ENCODE data around the gene DDX51.

The DDX51 gene

DNA sequence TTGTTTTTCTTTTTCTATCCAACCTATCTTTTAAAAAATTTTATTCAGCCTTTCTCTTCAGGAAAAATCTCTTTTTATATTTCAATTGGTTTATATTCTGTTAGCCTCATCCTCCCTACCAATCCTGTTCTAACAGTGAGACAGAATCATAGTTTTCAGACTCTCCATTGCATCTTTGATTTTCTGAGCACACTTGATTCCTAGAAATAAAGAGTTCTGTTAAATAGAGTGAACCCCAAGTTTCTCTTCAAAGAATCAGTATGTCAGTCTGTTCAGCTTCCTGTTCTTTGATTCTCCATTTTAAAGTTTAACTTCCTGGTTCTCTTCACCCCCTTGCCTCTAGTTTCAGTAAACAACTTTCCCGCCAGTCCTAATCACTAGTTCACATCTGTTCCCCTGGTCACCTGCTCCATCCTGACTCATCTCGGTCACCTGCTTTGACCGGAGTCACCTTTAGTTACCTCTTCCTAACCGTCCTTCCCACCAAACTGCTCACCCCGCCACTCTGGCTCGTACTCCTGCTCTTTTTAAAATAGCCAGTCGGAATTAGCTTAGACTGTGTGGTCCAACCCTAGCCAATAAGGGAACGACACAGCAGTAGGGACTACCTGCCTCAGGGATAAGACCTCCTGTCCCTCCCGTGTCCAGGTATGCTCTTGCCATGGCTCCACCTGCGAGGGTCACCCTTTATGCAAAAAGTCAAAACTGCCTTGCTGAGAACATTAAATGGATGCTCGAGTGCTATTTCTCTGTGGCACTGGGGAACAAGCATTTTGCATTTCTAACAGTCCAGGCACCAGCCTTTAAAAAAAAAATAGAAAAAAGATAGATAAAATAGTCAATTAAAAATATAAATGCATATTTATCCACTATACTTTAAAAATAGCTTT lies 48.4 kb downstream of the DDX51 start:
- TF ChIP-seq CTCF (IDR thresholded peaks at IDR 0.05; ENCODE audit: low read depth, low read length): no peak
- Histone ChIP-seq H3K9me3 (ENCODE audit: severe bottlenecking) (no peaks in the 10 kb centered on the region), H3K27ac (no peak overlapping the region), H3K4me3 (ENCODE audit: low read depth, low read length) (no peak overlapping the region), H3K36me3 (peaks cover 13% of the 10 kb centered on the region), H3K27me3 (ENCODE audit: insufficient read depth, low read depth, severe bottlenecking) (no peaks in the 10 kb centered on the region)
- no peak for DNase-seq

GRCh38 chr12:132094269-132094891 lies 49.7 kb downstream of the DDX51 start:
- H3K27ac ChIP-seq: no peak overlapping the region
- H3K9me3 ChIP-seq (ENCODE audit: severe bottlenecking): no peaks in the 10 kb centered on the region
- H3K4me3 ChIP-seq (ENCODE audit: low read depth, low read length): no peak overlapping the region
- DNase-seq: no peak
- TF ChIP-seq CTCF (IDR thresholded peaks at IDR 0.05; ENCODE audit: low read depth, low read length): no peak
- H3K36me3 ChIP-seq: peaks cover 11% of the 10 kb centered on the region
- no peaks in the 10 kb centered on the region for H3K27me3 ChIP-seq (ENCODE audit: insufficient read depth, low read depth, severe bottlenecking)

DNA sequence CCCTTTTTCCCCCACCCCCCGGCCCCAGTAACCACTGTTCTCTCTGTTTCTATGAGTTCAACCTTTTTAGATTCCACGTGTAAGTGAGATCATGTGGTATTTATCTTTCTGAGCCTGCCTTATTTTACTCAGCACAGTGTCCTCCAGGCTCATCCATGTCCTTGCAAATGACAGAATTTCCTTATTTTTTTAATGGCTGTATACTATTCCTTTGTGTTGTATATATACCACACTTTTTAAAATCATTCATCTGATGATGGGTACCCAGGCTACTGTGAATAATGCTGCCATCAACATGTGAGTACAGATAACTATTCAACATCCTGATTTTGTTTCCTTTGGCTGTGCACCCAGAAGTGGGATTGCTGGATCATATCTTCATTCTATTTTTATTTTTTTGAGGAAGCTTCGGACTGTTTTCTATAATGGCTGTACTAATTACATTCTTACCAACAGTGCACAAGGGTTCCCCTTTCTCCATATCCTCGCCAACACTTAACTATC lies 54.7 kb downstream of the DDX51 start:
- H3K4me3 ChIP-seq (ENCODE audit: low read depth, low read length): no peak overlapping the region
- no peaks in the 10 kb centered on the region for H3K9me3 ChIP-seq (ENCODE audit: severe bottlenecking)
- TF ChIP-seq CTCF (IDR thresholded peaks at IDR 0.05; ENCODE audit: low read depth, low read length): no peak
- no peak for DNase-seq
- H3K36me3 ChIP-seq: peaks cover 20% of the 10 kb centered on the region
- H3K27ac ChIP-seq: no peak overlapping the region
- no peaks in the 10 kb centered on the region for H3K27me3 ChIP-seq (ENCODE audit: insufficient read depth, low read depth, severe bottlenecking)
